ENCODE measurements around the gene CLIP4.

The CLIP4 gene

DNA sequence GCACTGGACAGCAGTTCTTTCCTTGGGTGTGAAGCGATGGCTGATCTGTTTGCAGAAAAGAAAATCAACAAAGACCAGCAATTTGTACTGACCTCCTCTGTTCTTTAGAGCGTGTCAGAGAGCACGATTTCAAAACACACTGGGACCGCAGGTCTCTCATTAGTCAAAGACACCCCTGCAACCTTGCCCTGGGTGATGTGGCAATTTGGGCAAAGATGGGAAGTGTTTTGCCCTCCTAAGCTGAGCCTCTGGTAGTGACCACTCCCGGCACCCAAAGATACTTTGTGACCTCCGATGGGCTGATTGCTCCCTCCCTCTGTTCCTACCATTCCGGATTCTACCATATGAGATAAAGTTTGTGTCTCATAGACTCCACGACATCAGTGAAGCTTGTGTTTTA is 18.2 kb upstream of the CLIP4 start:
- Histone ChIP-seq H2AFZ (ENCODE audit: low read depth, low read length) (no peak overlapping the region), H3K79me2 (ENCODE audit: insufficient read depth, low read length) (no peaks in the 10 kb centered on the region), H3K36me3 (ENCODE audit: insufficient read depth, low read length) (no peaks in the 10 kb centered on the region), H3K4me1 (ENCODE audit: insufficient read depth, low read length) (no peaks in the 10 kb centered on the region), H3K27me3 (ENCODE audit: insufficient read depth, low read length, poor library complexity) (peaks cover 4% of the 10 kb centered on the region), H3K4me3 (ENCODE audit: low read depth in 1 of 2, low read length in 2 of 2) (no peak overlapping the region), H3K27ac (ENCODE audit: low read length) (no peak overlapping the region), H3K4me2 (ENCODE audit: insufficient read depth, low read length) (no peak overlapping the region), H3K9ac (ENCODE audit: low read depth, low read length) (no peak overlapping the region), H4K20me1 (ENCODE audit: insufficient read depth, low read length) (no peaks in the 10 kb centered on the region), H3K9me3 (ENCODE audit: insufficient read depth, low read length, severe bottlenecking) (no peaks in the 10 kb centered on the region)
- TF ChIP-seq CTCF (IDR thresholded peaks at IDR 0.05; ENCODE audit: borderline replicate concordance, extremely low read depth, low read length, poor library complexity, severe bottlenecking) (no peak), EZH2 (IDR thresholded peaks at IDR 0.05; ENCODE audit: borderline replicate concordance, low read depth, low read length, severe bottlenecking) (no peak)
- no peak for DNase-seq
- no peak for ATAC-seq (ENCODE audit: insufficient read depth, low read depth)

GRCh38 chr2:29097569-29097968 is 17.6 kb upstream of the CLIP4 start:
- Histone ChIP-seq H3K27ac (ENCODE audit: low read length) (no peak overlapping the region), H3K27me3 (ENCODE audit: insufficient read depth, low read length, poor library complexity) (peaks cover 4% of the 10 kb centered on the region), H3K4me2 (ENCODE audit: insufficient read depth, low read length) (no peak overlapping the region), H3K4me1 (ENCODE audit: insufficient read depth, low read length) (no peaks in the 10 kb centered on the region), H3K9ac (ENCODE audit: low read depth, low read length) (no peak overlapping the region), H4K20me1 (ENCODE audit: insufficient read depth, low read length) (no peaks in the 10 kb centered on the region), H3K79me2 (ENCODE audit: insufficient read depth, low read length) (no peaks in the 10 kb centered on the region), H3K9me3 (ENCODE audit: insufficient read depth, low read length, severe bottlenecking) (no peaks in the 10 kb centered on the region), H2AFZ (ENCODE audit: low read depth, low read length) (no peak overlapping the region), H3K4me3 (ENCODE audit: low read depth in 1 of 2, low read length in 2 of 2) (no peak overlapping the region), H3K36me3 (ENCODE audit: insufficient read depth, low read length) (no peaks in the 10 kb centered on the region)
- DNase-seq (no peak), ATAC-seq (ENCODE audit: insufficient read depth, low read depth) (no peak)
- no peak for TF ChIP-seq EZH2 (IDR thresholded peaks at IDR 0.05; ENCODE audit: borderline replicate concordance, low read depth, low read length, severe bottlenecking)
- no peak for TF ChIP-seq CTCF (IDR thresholded peaks at IDR 0.05; ENCODE audit: borderline replicate concordance, extremely low read depth, low read length, poor library complexity, severe bottlenecking)

GRCh38 chr2:29100564-29100963 is 14.7 kb upstream of the CLIP4 start:
- Histone ChIP-seq H3K9me3 (ENCODE audit: insufficient read depth, low read length, severe bottlenecking) (no peaks in the 10 kb centered on the region), H4K20me1 (ENCODE audit: insufficient read depth, low read length) (no peaks in the 10 kb centered on the region), H3K79me2 (ENCODE audit: insufficient read depth, low read length) (no peaks in the 10 kb centered on the region), H3K27ac (ENCODE audit: low read length) (no peak overlapping the region), H2AFZ (ENCODE audit: low read depth, low read length) (no peak overlapping the region), H3K36me3 (ENCODE audit: insufficient read depth, low read length) (no peaks in the 10 kb centered on the region), H3K9ac (ENCODE audit: low read depth, low read length) (no peak overlapping the region), H3K27me3 (ENCODE audit: insufficient read depth, low read length, poor library complexity) (peaks cover 4% of the 10 kb centered on the region), H3K4me1 (ENCODE audit: insufficient read depth, low read length) (no peaks in the 10 kb centered on the region), H3K4me2 (ENCODE audit: insufficient read depth, low read length) (no peak overlapping the region), H3K4me3 (ENCODE audit: low read depth in 1 of 2, low read length in 2 of 2) (no peak overlapping the region)
- DNase-seq (no peak), ATAC-seq (ENCODE audit: insufficient read depth, low read depth) (no peak)
- no peak for TF ChIP-seq CTCF (IDR thresholded peaks at IDR 0.05; ENCODE audit: borderline replicate concordance, extremely low read depth, low read length, poor library complexity, severe bottlenecking)
- no peak for TF ChIP-seq EZH2 (IDR thresholded peaks at IDR 0.05; ENCODE audit: borderline replicate concordance, low read depth, low read length, severe bottlenecking)

DNA sequence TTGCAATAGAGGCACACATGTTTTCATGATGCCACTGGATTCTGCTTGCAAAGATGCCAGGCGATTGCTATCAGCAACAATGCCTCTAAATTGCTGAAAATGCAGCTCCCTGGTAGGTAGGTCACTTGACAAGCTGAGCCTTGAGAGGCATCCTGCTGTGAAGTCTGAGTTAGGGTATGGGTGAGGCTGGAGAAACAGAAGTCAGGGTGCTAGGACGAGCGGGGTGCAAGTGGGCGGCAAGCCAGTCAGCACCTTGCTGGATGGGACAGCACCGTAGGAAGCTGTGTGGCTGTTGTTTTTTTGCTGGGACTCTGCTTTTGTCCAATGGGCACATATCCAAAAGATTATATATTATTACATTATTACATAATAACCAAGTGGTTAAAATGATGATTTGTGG is 10.5 kb upstream of the CLIP4 start:
- Histone ChIP-seq H2AFZ (ENCODE audit: low read depth, low read length) (no peak overlapping the region), H3K9me3 (ENCODE audit: insufficient read depth, low read length, severe bottlenecking) (no peaks in the 10 kb centered on the region)
- TF ChIP-seq EZH2 (IDR thresholded peaks at IDR 0.05; ENCODE audit: borderline replicate concordance, low read depth, low read length, severe bottlenecking) (no peak), CTCF (IDR thresholded peaks at IDR 0.05; ENCODE audit: borderline replicate concordance, extremely low read depth, low read length, poor library complexity, severe bottlenecking) (no peak)

More for the DNA sequence above, 10.5 kb upstream of the CLIP4 start:
- no peaks in the 10 kb centered on the region for H3K4me1 ChIP-seq (ENCODE audit: insufficient read depth, low read length)
- H3K36me3 ChIP-seq (ENCODE audit: insufficient read depth, low read length), result no peaks in the 10 kb centered on the region
- peaks cover 4% of the 10 kb centered on the region for H3K27me3 ChIP-seq (ENCODE audit: insufficient read depth, low read length, poor library complexity)
- H3K4me2 ChIP-seq (ENCODE audit: insufficient read depth, low read length), result no peak overlapping the region
- ATAC-seq (ENCODE audit: insufficient read depth, low read depth) (no peak), DNase-seq (no peak)
- no peaks in the 10 kb centered on the region for H4K20me1 ChIP-seq (ENCODE audit: insufficient read depth, low read length)
- no peak overlapping the region for H3K9ac ChIP-seq (ENCODE audit: low read depth, low read length)
- no peak overlapping the region for H3K4me3 ChIP-seq (ENCODE audit: low read depth in 1 of 2, low read length in 2 of 2)
- H3K79me2 ChIP-seq (ENCODE audit: insufficient read depth, low read length), result no peaks in the 10 kb centered on the region
- H3K27ac ChIP-seq (ENCODE audit: low read length), result no peak overlapping the region

All from DND-41 (cell line).